ENCODE measurements around the gene TLCD4. TPM values are rescaled to one million over a fixed set of nuclear protein-coding genes. Genes with fewer than 3 reads are reported as not detected.

Gene TLCD4
- total RNA-seq, 1 experiment from 2014 or later, result 14.1 TPM

GRCh38 chr1:95115708-95116137 is 1.4 kb upstream of the TLCD4 start:
- BruUV-seq (replicated peaks), result no TSS peak
- CTCF ChIA-PET, result interaction anchor here (1.4 to 1.5 kb wide), 2 partner anchors 43 to 118 kb away, joined by 6 to 16 read pairs; partner anchors contain the start of genes ALG14 and RWDD3
- H3K27me3 ChIP-seq (replicated peaks; ENCODE audit: control insufficient read depth, insufficient read depth, low read length), result no peaks in the 10 kb centered on the region
- no peaks in the 10 kb centered on the region for H3K36me3 ChIP-seq (ENCODE audit: control insufficient read depth, insufficient read depth, low read length)
- Mint-ChIP-seq H3K4me3 (ENCODE audit: unreplicated experiment) (no peak overlapping the region), H3K4me1 (ENCODE audit: low read depth, unreplicated experiment) (peaks cover 10% of the 10 kb centered on the region), H3K27ac (ENCODE audit: unreplicated experiment) (no peak overlapping the region), H3K9me3 (ENCODE audit: unreplicated experiment) (no peaks in the 10 kb centered on the region), H3K36me3 (ENCODE audit: insufficient read depth, unreplicated experiment) (no peaks in the 10 kb centered on the region), H3K27me3 (ENCODE audit: insufficient read depth, unreplicated experiment) (no peaks in the 10 kb centered on the region)
- DNase-seq, result peak in 1 of 2 experiments; percentile 36
- POLR2A ChIA-PET, result interaction anchor here (0.8 kb wide), 1 partner anchor 118 kb away, joined by 5 read pairs; the partner anchor contains the start of gene RWDD3
- intact Hi-C loops (cut with micrococcal nuclease; ENCODE audit: unreplicated experiment), result loop anchor here (1.0 to 2.0 kb wide), 3 partner anchors 29 to 119 kb away; partner anchors contain the start of genes ALG14 and RWDD3
- H3K4me1 ChIP-seq, result peaks cover 19% of the 10 kb centered on the region
- H3K9me3 ChIP-seq, result no peaks in the 10 kb centered on the region
- no peak overlapping the region for H3K4me3 ChIP-seq (ENCODE audit: low read depth, low read length)
- TF ChIP-seq, protein P1, sequence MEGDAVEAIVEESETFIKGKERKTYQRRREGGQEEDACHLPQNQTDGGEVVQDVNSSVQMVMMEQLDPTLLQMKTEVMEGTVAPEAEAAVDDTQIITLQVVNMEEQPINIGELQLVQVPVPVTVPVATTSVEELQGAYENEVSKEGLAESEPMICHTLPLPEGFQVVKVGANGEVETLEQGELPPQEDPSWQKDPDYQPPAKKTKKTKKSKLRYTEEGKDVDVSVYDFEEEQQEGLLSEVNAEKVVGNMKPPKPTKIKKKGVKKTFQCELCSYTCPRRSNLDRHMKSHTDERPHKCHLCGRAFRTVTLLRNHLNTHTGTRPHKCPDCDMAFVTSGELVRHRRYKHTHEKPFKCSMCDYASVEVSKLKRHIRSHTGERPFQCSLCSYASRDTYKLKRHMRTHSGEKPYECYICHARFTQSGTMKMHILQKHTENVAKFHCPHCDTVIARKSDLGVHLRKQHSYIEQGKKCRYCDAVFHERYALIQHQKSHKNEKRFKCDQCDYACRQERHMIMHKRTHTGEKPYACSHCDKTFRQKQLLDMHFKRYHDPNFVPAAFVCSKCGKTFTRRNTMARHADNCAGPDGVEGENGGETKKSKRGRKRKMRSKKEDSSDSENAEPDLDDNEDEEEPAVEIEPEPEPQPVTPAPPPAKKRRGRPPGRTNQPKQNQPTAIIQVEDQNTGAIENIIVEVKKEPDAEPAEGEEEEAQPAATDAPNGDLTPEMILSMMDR (IDR thresholded peaks at IDR 0.05; ENCODE audit: insufficient read depth in 1 of 2, low read depth in 1 of 2, low read length in 1 of 2, severe bottlenecking in 1 of 2, unreplicated experiment in 1 of 2), result no peak

GRCh38 chr1:95116580-95117206 is 462 bp upstream of the TLCD4 start:
- H3K9me3 ChIP-seq, result no peaks in the 10 kb centered on the region
- H3K27me3 Mint-ChIP-seq (ENCODE audit: insufficient read depth, unreplicated experiment), result no peaks in the 10 kb centered on the region
- ChIA-PET CTCF (interaction anchor here (0.8 to 1.6 kb wide), 6 partner anchors 30 to 117 kb away, joined by 3 to 16 read pairs (median 4); partner anchors contain the start of genes ALG14 and RWDD3), POLR2A (interaction anchor here (1.0 to 1.6 kb wide), 2 partner anchors 48 to 117 kb away, joined by 4 to 10 read pairs; partner anchors contain the start of gene RWDD3)
- intact Hi-C loops (cut with micrococcal nuclease; ENCODE audit: unreplicated experiment), result loop anchor here (1.0 to 2.0 kb wide), 3 partner anchors 30 to 118 kb away; partner anchors contain the start of genes ALG14 and RWDD3
- no TSS peak for BruUV-seq (replicated peaks)
- no peaks in the 10 kb centered on the region for H3K9me3 Mint-ChIP-seq (ENCODE audit: unreplicated experiment)
- peak; percentile 79 for DNase-seq
- peak overlapping the region; percentile 59 for H3K4me3 ChIP-seq (ENCODE audit: low read depth, low read length)
- peaks cover 14% of the 10 kb centered on the region for H3K4me1 Mint-ChIP-seq (ENCODE audit: low read depth, unreplicated experiment)
- TF ChIP-seq, protein P1 (IDR thresholded peaks at IDR 0.05; ENCODE audit: insufficient read depth in 1 of 2, low read depth in 1 of 2, low read length in 1 of 2, severe bottlenecking in 1 of 2, unreplicated experiment in 1 of 2), result peak; percentile 52 to 68
- peak overlapping the region; percentile 75 for H3K4me3 Mint-ChIP-seq (ENCODE audit: unreplicated experiment)
- no peaks in the 10 kb centered on the region for H3K36me3 ChIP-seq (ENCODE audit: control insufficient read depth, insufficient read depth, low read length)
- H3K4me1 ChIP-seq, result peaks cover 27% of the 10 kb centered on the region
- H3K27me3 ChIP-seq (replicated peaks; ENCODE audit: control insufficient read depth, insufficient read depth, low read length), result no peaks in the 10 kb centered on the region
- H3K36me3 Mint-ChIP-seq (ENCODE audit: insufficient read depth, unreplicated experiment), result no peaks in the 10 kb centered on the region
- peak overlapping the region; percentile 55 for H3K27ac Mint-ChIP-seq (ENCODE audit: unreplicated experiment)

GRCh38 chr1:95118067-95118499 is 928 bp downstream of the TLCD4 start:
- Mint-ChIP-seq H3K36me3 (ENCODE audit: insufficient read depth, unreplicated experiment) (no peaks in the 10 kb centered on the region), H3K9me3 (ENCODE audit: unreplicated experiment) (no peaks in the 10 kb centered on the region), H3K4me3 (ENCODE audit: unreplicated experiment) (peak overlapping the region; percentile 75), H3K4me1 (ENCODE audit: low read depth, unreplicated experiment) (peaks cover 14% of the 10 kb centered on the region), H3K27me3 (ENCODE audit: insufficient read depth, unreplicated experiment) (no peaks in the 10 kb centered on the region), H3K27ac (ENCODE audit: unreplicated experiment) (no peak overlapping the region)
- no TSS peak for BruUV-seq (replicated peaks)
- Histone ChIP-seq H3K9me3 (no peaks in the 10 kb centered on the region), H3K4me1 (peaks cover 38% of the 10 kb centered on the region), H3K4me3 (ENCODE audit: low read depth, low read length) (peak overlapping the region; percentile 59), H3K27me3 (replicated peaks; ENCODE audit: control insufficient read depth, insufficient read depth, low read length) (no peaks in the 10 kb centered on the region), H3K36me3 (ENCODE audit: control insufficient read depth, insufficient read depth, low read length) (no peaks in the 10 kb centered on the region)
- CTCF ChIA-PET, result interaction anchor here (1.1 to 1.6 kb wide), 4 partner anchors 31 to 116 kb away, joined by 3 to 12 read pairs (median 4); partner anchors contain the start of gene RWDD3
- TF ChIP-seq, protein P1 (IDR thresholded peaks at IDR 0.05; ENCODE audit: insufficient read depth in 1 of 2, low read depth in 1 of 2, low read length in 1 of 2, severe bottlenecking in 1 of 2, unreplicated experiment in 1 of 2), result no peak
- intact Hi-C loops (cut with micrococcal nuclease; ENCODE audit: unreplicated experiment), result no loop called here
- POLR2A ChIA-PET, result interaction anchor here (0.5 kb wide), 1 partner anchor 116 kb away, joined by 6 read pairs; no protein-coding TSS in a partner anchor
- DNase-seq, result no peak

Measured in Caco-2 (cell line).